Epithelial cell of esophagus (primary cell): ENCODE results near the gene PCNT.
"Not testable (repeated sequence)": the region's sequence is repeated elsewhere in the genome, so short reads cannot be mapped to it uniquely, and the experiment has no call there.

ENCODE experiments used
- DNase-seq: peaks from one replicate; pipeline ENCODE4 v3.0.0; 2010; ENCODE audit warnings: low read depth
- H3K4me3 ChIP-seq: 2 replicates; pipeline ENCODE4 v1.5.1; 2011; ENCODE audit warnings: mild to moderate bottlenecking, low read length, control low read depth
- CTCF ChIP-seq: IDR thresholded peaks from 2 replicates; pipeline ENCODE4 v1.5.1; 2011; ENCODE audit warnings: low read depth, mild to moderate bottlenecking, low read length, control low read depth, inconsistent platforms; ENCODE audit not compliant: insufficient read depth; ENCODE audit errors: missing control alignments

PCNT gene

GRCh38 chr21:46461909-46462308 is 138.0 kb downstream of the PCNT start:
- H3K4me3 ChIP-seq = no peak overlapping the region
- no peak for TF ChIP-seq CTCF
- no peak for DNase-seq

- H3K4me3 ChIP-seq = not testable (repeated sequence)
Observed at GRCh38 chr21:46465153-46465552, 141.2 kb downstream of the PCNT start.

GRCh38 chr21:46465651-46466050 is 141.7 kb downstream of the PCNT start:
- no peak for DNase-seq
- no peak overlapping the region for H3K4me3 ChIP-seq
- no peak for TF ChIP-seq CTCF

More at GRCh38 chr21:46465153-46465552, 141.2 kb downstream of the PCNT start:
- not testable (repeated sequence) for DNase-seq

- no peak for DNase-seq
- H3K4me3 ChIP-seq = no peak overlapping the region
- no peak for TF ChIP-seq CTCF
Observed at GRCh38 chr21:46468108-46468774, 144.3 kb downstream of the PCNT start.

GRCh38 chr21:46469275-46469674 is 145.3 kb downstream of the PCNT start:
- DNase-seq = no peak
- TF ChIP-seq CTCF = no peak
- H3K4me3 ChIP-seq = no peak overlapping the region

GRCh38 chr21:46471514-46471913 is 147.6 kb downstream of the PCNT start:
- no peak for DNase-seq
- TF ChIP-seq CTCF = no peak
- H3K4me3 ChIP-seq = no peak overlapping the region

- no peak overlapping the region for H3K4me3 ChIP-seq
- no peak for DNase-seq
- TF ChIP-seq CTCF = no peak
Observed at GRCh38 chr21:46472246-46472645, 148.3 kb downstream of the PCNT start.
